Activated CD8-positive, alpha-beta memory T cell treated with anti-CD3 and anti-CD28 coated beads for 36 hours (primary cell): ENCODE results near the gene HEYL. TPM values are rescaled to one million over a fixed set of nuclear protein-coding genes. Genes with fewer than 3 reads are reported as not detected.

Experiments used
- CTCF ChIA-PET: fragments of 350-600 bp; sonication (Branson Sonifier 250); formaldehyde crosslinking; loops from one replicate; lab custom pipeline; 2021; ENCODE audit warnings: antibody characterized with exemption; lab: Charles Lee
- POLR2A ChIA-PET: fragments of 350-600 bp; sonication (Branson Sonifier 250); formaldehyde crosslinking; loops from one replicate; lab custom pipeline; 2021; ENCODE audit warnings: antibody characterized with exemption; lab: Charles Lee
- total RNA-seq, 2 experiments: library from RNA; stranded (reverse); gene quantifications; one replicate each; pipeline ENCODE4 v1.2.3, GENCODE V29; 2021

The HEYL gene
- total RNA-seq, result under 1 TPM in 1 of 2 experiments, not detected in 1; 0.08 TPM

GRCh38 chr1:39639305-39640130 is at the start of gene HEYL:
Gene HEYL (minus strand): TSS chr1:39639643. CDS start chr1:39639625, 18 bp downstream.
- ChIA-PET POLR2A (no interaction called here), CTCF (interaction anchor here (0.5 to 1.7 kb wide), 3 partner anchors 14 to 80 kb away, joined by 3 to 7 read pairs (median 3); no protein-coding TSS in a partner anchor)

- POLR2A ChIA-PET, result interaction anchor here (0.6 kb wide), 1 partner anchor 1048 kb away, joined by 7 read pairs; no protein-coding TSS in a partner anchor
- CTCF ChIA-PET, result interaction anchor here (1.0 to 1.3 kb wide), 3 partner anchors 31 to 113 kb away, joined by 3 to 6 read pairs (median 3); no protein-coding TSS in a partner anchor
These were observed 49.8 kb upstream of the HEYL start for GRCh38 chr1:39689214-39689613.

GRCh38 chr1:39688706-39689105 is 49.3 kb upstream of the HEYL start:
- POLR2A ChIA-PET, result interaction anchor here (0.6 kb wide), 1 partner anchor 1049 kb away, joined by 7 read pairs; no protein-coding TSS in a partner anchor
- CTCF ChIA-PET, result interaction anchor here (1.3 kb wide), 1 partner anchor 113 kb away, joined by 3 read pairs; no protein-coding TSS in a partner anchor

GRCh38 chr1:39687243-39687642 is 47.8 kb upstream of the HEYL start:
- CTCF ChIA-PET, result no interaction called here
- POLR2A ChIA-PET, result no interaction called here

- CTCF ChIA-PET, result interaction anchor here (1.6 kb wide), 1 partner anchor 26 kb away, joined by 3 read pairs; no protein-coding TSS in a partner anchor
- POLR2A ChIA-PET, result no interaction called here
These were observed 45.6 kb upstream of the HEYL start for GRCh38 chr1:39685071-39685470.

GRCh38 chr1:39684313-39684664 is 44.8 kb upstream of the HEYL start:
- ChIA-PET CTCF (interaction anchor here (1.6 kb wide), 1 partner anchor 26 kb away, joined by 3 read pairs; no protein-coding TSS in a partner anchor), POLR2A (no interaction called here)

GRCh38 chr1:39683591-39684312 is 44.3 kb upstream of the HEYL start:
- POLR2A ChIA-PET, result no interaction called here
- CTCF ChIA-PET, result interaction anchor here (1.6 kb wide), 1 partner anchor 25 kb away, joined by 3 read pairs; no protein-coding TSS in a partner anchor

GRCh38 chr1:39681999-39682398 is 42.6 kb upstream of the HEYL start:
- ChIA-PET CTCF (interaction anchor here (1.0 to 1.2 kb wide), 3 partner anchors 9 to 74 kb away, joined by 3 read pairs; partner anchors contain the start of gene NT5C1A), POLR2A (interaction anchor here (0.6 kb wide), 1 partner anchor 10 kb away, joined by 6 read pairs; no protein-coding TSS in a partner anchor)

GRCh38 chr1:39681294-39681693 is 41.9 kb upstream of the HEYL start:
- ChIA-PET CTCF (interaction anchor here (1.0 to 1.2 kb wide), 4 partner anchors 8 to 73 kb away, joined by 3 read pairs; partner anchors contain the start of gene NT5C1A), POLR2A (interaction anchor here (0.6 to 1.0 kb wide), 2 partner anchors 11 to 14 kb away, joined by 3 to 6 read pairs; no protein-coding TSS in a partner anchor)

GRCh38 chr1:39680751-39681150 is 41.3 kb upstream of the HEYL start:
- POLR2A ChIA-PET, result interaction anchor here (1.0 kb wide), 1 partner anchor 14 kb away, joined by 3 read pairs; no protein-coding TSS in a partner anchor
- CTCF ChIA-PET, result interaction anchor here (1.0 to 1.2 kb wide), 2 partner anchors 9 to 14 kb away, joined by 3 read pairs; partner anchors contain the start of gene NT5C1A

- POLR2A ChIA-PET, result interaction anchor here (0.7 kb wide), 1 partner anchor 901 kb away, joined by 3 read pairs; no protein-coding TSS in a partner anchor
These were observed 40.4 kb upstream of the HEYL start for GRCh38 chr1:39679821-39680220.

GRCh38 chr1:39678889-39679288 is 39.4 kb upstream of the HEYL start:
- ChIA-PET CTCF (no interaction called here), POLR2A (no interaction called here)

More at GRCh38 chr1:39679821-39680220, 40.4 kb upstream of the HEYL start:
- CTCF ChIA-PET, result interaction anchor here (1.1 kb wide), 1 partner anchor 15 kb away, joined by 3 read pairs; no protein-coding TSS in a partner anchor

GRCh38 chr1:39677645-39678044 is 38.2 kb upstream of the HEYL start:
- ChIA-PET POLR2A (no interaction called here), CTCF (interaction anchor here (1.2 kb wide), 1 partner anchor 18 kb away, joined by 3 read pairs; no protein-coding TSS in a partner anchor)

- ChIA-PET POLR2A (interaction anchor here (0.7 kb wide), 1 partner anchor 10 kb away, joined by 7 read pairs; no protein-coding TSS in a partner anchor), CTCF (interaction anchor here (1.2 kb wide), 1 partner anchor 18 kb away, joined by 3 read pairs; no protein-coding TSS in a partner anchor)
These were observed 37.6 kb upstream of the HEYL start for GRCh38 chr1:39676948-39677548.

GRCh38 chr1:39675220-39675619 is 35.8 kb upstream of the HEYL start:
- ChIA-PET CTCF (interaction anchor here (0.7 to 1.5 kb wide), 2 partner anchors 70 to 124 kb away, joined by 3 read pairs; no protein-coding TSS in a partner anchor), POLR2A (no interaction called here)

- CTCF ChIA-PET, result interaction anchor here (0.9 to 9.7 kb wide), 5 partner anchors 9 to 64 kb away, joined by 3 to 85 read pairs (median 3); partner anchors contain the start of gene HPCAL4
- POLR2A ChIA-PET, result no interaction called here
These were observed 33.8 kb upstream of the HEYL start for GRCh38 chr1:39673215-39673614.

- ChIA-PET POLR2A (no interaction called here), CTCF (interaction anchor here (0.6 to 9.7 kb wide), 9 partner anchors 11 to 127 kb away, joined by 3 to 85 read pairs (median 4); partner anchors contain the start of genes HEYL and HPCAL4)
These were observed 33.1 kb upstream of the HEYL start for GRCh38 chr1:39672551-39672947.
